GM18508 (cell line): ENCODE data around the gene SLC1A4.

Experiments used
- ATAC-seq: cut with Tn5 transposase; IDR thresholded peaks from one replicate; pipeline ENCODE4 v1.9.1; 2021; ENCODE audit warnings: moderate number of reproducible peaks; ENCODE audit not compliant: insufficient read depth, unreplicated experiment

SLC1A4 gene

DNA sequence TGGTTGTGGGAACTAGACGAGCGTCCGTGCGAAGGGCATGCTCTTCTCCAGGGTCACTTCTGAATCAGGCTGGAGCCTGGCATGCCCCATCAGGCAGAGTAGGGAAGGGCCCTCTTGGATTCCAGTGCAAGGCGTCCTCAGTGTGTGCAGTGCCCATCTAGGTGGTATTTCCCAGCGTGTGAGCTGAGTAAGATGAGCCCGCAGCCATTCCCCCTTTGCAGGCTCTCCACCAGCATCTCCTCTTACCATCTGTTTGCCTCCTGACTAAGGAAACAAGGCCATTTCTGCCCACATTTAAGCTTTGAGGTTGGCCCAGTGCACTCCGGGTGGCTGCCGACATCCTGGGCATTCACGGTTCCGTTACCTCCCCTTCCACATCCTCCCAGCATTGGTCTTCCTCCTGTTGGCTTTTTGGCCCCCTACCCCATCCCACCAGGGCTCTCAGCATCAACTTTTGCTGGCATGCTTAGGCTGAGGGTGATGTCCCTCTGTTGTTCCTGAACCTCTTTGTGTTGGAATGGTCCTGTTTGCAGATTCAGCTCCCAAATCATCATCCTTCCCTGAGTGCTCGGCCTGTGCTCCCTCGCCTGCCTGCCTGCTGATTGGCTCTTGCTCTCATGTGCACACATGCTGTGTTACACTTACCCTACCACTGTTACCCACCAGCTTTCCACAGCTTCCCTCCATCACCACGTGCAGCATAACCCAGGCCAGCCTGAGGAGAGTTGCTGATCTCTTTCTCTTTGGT is 78.8 kb downstream of the SLC1A4 start:
- no peak for ATAC-seq

DNA sequence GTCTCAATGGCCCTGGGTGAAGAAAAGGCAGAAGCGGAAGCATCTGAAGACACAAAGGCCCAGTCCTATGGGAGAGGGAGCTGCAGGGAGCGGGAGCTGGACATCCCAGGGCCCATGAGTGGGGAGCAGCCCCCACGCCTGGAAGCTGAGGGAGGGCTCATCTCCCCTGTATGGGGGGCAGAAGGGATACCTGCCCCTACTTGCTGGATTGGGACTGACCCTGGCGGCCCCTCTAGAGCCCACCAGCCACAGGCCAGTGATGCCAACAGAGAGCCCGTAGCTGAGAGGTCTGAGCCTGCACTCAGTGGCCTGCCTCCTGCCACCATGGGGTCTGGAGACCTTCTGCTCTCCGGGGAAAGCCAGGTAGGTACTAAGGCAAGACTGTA is 80.2 kb downstream of the SLC1A4 start:
- no peak for ATAC-seq

DNA sequence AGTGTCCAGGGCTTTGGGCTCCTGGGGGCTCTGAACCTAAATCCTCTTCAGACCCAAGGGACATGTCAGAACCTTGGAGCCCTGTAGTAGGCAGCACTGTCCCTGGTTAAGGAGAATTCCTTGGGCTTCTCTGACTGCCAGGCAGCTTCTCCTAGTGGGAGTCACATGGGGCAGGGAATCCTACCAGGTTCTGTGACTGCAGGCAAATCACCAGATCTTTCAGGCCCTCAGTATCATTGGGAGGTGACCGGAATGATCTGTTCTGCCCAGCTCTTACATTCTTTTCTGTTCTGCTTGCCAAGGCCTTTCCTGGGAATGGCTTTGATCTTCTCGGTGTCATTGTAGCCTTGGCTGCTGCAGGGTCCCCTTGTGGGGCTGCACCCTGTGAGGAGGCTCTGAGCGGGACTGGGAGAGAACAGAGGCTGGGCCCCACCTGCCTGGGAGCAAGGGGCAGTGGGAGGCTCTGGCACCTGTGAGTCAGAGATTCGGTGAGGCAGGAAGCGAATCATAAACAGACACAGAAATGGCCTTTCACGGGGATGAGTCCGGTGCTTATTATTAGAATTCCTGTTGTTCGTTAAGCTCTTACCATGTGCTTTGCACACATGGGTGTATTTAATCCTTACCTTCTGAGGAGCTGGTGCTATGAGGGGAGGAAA is 81.1 kb downstream of the SLC1A4 start:
- ATAC-seq = no peak

DNA sequence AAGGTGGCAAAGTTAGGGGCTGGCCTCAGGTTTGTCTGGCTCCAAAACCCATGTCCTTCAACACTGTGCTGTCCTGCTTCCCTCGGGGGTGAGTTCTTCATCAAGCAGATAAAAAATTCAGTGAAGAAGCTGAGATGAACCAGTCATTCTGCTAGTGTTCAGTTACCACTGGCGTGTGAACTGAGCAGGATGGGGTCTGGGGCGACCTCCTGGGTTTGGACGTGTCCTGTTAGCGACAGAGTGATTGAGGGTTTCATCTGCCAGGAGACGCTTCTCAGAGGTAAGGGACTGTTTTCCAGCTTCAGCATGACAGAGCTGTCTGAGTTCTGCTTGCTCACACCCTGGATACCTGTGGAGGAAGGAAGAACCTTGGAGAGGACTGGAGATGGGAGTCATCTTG is 81.7 kb downstream of the SLC1A4 start:
- ATAC-seq = no peak

DNA sequence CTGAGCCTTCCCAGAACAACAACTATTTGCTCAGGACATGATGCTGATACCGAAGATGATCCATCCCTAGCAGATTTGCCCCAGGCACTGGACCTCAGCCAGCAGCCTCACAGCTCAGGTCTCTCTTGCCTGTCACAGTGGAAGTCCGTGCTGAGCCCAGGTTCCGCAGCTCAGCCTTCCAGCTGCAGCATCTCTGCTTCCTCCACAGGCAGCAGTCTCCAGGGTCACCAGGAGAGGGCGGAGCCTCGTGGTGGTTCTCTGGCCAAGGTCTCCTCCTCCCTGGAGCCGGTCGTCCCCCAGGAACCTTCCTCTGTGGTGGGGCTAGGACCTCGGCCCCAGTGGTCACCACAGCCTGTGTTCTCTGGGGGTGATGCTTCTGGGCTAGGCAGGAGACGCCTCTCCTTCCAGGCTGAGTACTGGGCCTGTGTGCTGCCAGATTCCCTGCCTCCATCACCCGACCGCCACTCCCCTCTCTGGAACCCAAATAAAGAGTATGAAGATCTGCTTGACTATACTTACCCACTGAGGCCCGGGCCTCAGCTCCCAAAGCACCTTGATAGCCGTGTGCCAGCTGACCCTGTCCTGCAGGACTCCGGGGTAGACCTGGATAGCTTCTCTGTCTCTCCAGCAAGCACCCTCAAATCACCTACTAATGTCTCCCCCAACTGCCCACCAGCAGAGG is 82.4 kb downstream of the SLC1A4 start:
- ATAC-seq = no peak

DNA sequence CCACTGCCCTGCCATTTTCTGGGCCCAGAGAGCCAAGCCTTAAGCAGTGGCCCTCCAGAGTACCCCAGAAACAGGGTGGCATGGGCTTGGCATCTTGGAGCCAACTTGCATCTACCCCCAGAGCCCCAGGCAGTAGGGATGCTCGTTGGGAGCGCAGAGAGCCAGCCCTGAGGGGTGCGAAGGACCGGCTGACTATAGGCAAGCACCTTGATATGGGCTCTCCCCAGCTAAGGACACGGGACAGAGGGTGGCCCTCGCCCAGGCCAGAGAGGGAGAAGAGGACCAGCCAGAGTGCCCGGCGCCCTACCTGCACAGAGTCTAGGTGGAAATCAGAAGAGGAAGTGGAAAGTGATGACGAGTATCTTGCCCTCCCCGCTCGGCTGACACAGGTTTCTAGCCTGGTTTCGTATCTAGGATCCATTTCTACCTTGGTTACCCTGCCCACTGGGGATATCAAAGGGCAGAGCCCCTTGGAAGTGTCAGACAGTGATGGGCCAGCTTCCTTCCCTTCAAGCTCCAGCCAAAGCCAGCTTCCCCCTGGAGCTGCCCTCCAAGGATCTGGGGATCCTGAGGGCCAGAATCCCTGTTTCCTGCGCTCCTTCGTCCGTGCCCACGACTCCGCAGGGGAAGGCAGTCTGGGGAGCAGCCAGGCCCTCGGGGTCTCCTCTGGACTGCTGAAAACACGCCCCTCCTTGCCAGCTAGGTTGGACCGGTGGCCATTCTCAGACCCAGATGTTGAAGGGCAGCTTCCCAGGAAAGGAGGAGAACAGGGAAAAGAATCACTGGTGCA is 83.2 kb downstream of the SLC1A4 start:
- peak; percentile 54 for ATAC-seq
